Glutamatergic neuron (in vitro differentiated cells): ENCODE measurements around the gene WNK4. TPM values are rescaled to one million over a fixed set of nuclear protein-coding genes. Genes with fewer than 3 reads are reported as not detected.

ENCODE experiments used
- DNase-seq: peaks from one replicate; pipeline ENCODE4 v3.0.0; 2022
- H3K27ac Mint-ChIP-seq: one replicate; pipeline ENCODE4 v1.8.0; 2020; ENCODE audit warnings: mild to moderate bottlenecking, mixed read lengths, inconsistent platforms; ENCODE audit not compliant: unreplicated experiment
- H3K27me3 Mint-ChIP-seq: one replicate; pipeline ENCODE4 v1.8.0; 2020; ENCODE audit warnings: mild to moderate bottlenecking, moderate library complexity, mixed read lengths, inconsistent platforms; ENCODE audit not compliant: unreplicated experiment
- H3K36me3 Mint-ChIP-seq: one replicate; pipeline ENCODE4 v1.8.0; 2020; ENCODE audit warnings: mild to moderate bottlenecking, mixed read lengths, inconsistent platforms; ENCODE audit not compliant: unreplicated experiment
- H3K4me1 Mint-ChIP-seq: one replicate; pipeline ENCODE4 v1.8.0; 2020; ENCODE audit warnings: mild to moderate bottlenecking, low read depth, mixed read lengths, inconsistent platforms; ENCODE audit not compliant: unreplicated experiment
- H3K4me3 Mint-ChIP-seq: one replicate; pipeline ENCODE4 v1.8.0; 2020; ENCODE audit warnings: mild to moderate bottlenecking, mixed read lengths, inconsistent platforms; ENCODE audit not compliant: unreplicated experiment
- H3K9me3 Mint-ChIP-seq: one replicate; pipeline ENCODE4 v1.8.0; 2020; ENCODE audit warnings: mild to moderate bottlenecking, moderate library complexity, mixed read lengths, inconsistent platforms; ENCODE audit not compliant: unreplicated experiment
- CTCF ChIP-seq: fragments of 200-600 bp; sonication (generic); IDR thresholded peaks from one replicate; pipeline ENCODE4 v1.5.0; 2021; ENCODE audit not compliant: partially characterized antibody, unreplicated experiment
- total RNA-seq: library from RNA; stranded (reverse); fragmentation: NEBNext Ultra II Directional; extraction: Animal tissue kit (Norgen Biotek cat#: 25700); gene quantifications from one replicate; pipeline ENCODE4 v1.2.1, GENCODE V29; 2021; ENCODE audit not compliant: unreplicated experiment

Gene WNK4
- total RNA-seq, 1 donor from 2014 or later: 2.7 TPM

GRCh38 chr17:42804918-42805367 is 24.5 kb downstream of the WNK4 start:
- peaks cover 3% of the 10 kb centered on the region for H3K27me3 Mint-ChIP-seq
- H3K4me3 Mint-ChIP-seq: no peak overlapping the region
- peaks cover 3% of the 10 kb centered on the region for H3K9me3 Mint-ChIP-seq
- DNase-seq: no peak
- no peaks in the 10 kb centered on the region for H3K4me1 Mint-ChIP-seq
- TF ChIP-seq CTCF: no peak
- H3K36me3 Mint-ChIP-seq: no peaks in the 10 kb centered on the region
- H3K27ac Mint-ChIP-seq: no peak overlapping the region

- no peak for DNase-seq
- H3K36me3 Mint-ChIP-seq: no peaks in the 10 kb centered on the region
- H3K4me1 Mint-ChIP-seq: no peaks in the 10 kb centered on the region
- TF ChIP-seq CTCF: no peak
- peaks cover 3% of the 10 kb centered on the region for H3K27me3 Mint-ChIP-seq
- no peak overlapping the region for H3K27ac Mint-ChIP-seq
- no peak overlapping the region for H3K4me3 Mint-ChIP-seq
- H3K9me3 Mint-ChIP-seq: peaks cover 3% of the 10 kb centered on the region
These were observed 25.8 kb downstream of the WNK4 start for GRCh38 chr17:42806249-42806648.

GRCh38 chr17:42809250-42809649 is 28.8 kb downstream of the WNK4 start:
- Mint-ChIP-seq H3K9me3 (peaks cover under 1% of the 10 kb centered on the region), H3K4me3 (no peak overlapping the region), H3K27me3 (peaks cover 1% of the 10 kb centered on the region), H3K4me1 (no peaks in the 10 kb centered on the region), H3K27ac (no peak overlapping the region), H3K36me3 (no peaks in the 10 kb centered on the region)
- no peak for TF ChIP-seq CTCF
- no peak for DNase-seq

GRCh38 chr17:42814633-42815399 is 34.4 kb downstream of the WNK4 start:
- H3K4me3 Mint-ChIP-seq: no peak overlapping the region
- TF ChIP-seq CTCF: no peak
- no peaks in the 10 kb centered on the region for H3K27me3 Mint-ChIP-seq
- no peaks in the 10 kb centered on the region for H3K36me3 Mint-ChIP-seq
- H3K4me1 Mint-ChIP-seq: no peaks in the 10 kb centered on the region
- no peaks in the 10 kb centered on the region for H3K9me3 Mint-ChIP-seq
- DNase-seq: no peak
- H3K27ac Mint-ChIP-seq: no peak overlapping the region

- H3K27me3 Mint-ChIP-seq: no peaks in the 10 kb centered on the region
- no peaks in the 10 kb centered on the region for H3K9me3 Mint-ChIP-seq
- no peak for TF ChIP-seq CTCF
- H3K4me1 Mint-ChIP-seq: no peaks in the 10 kb centered on the region
- no peak overlapping the region for H3K4me3 Mint-ChIP-seq
- no peak for DNase-seq
- H3K27ac Mint-ChIP-seq: no peak overlapping the region
- H3K36me3 Mint-ChIP-seq: no peaks in the 10 kb centered on the region
These were observed 37.5 kb downstream of the WNK4 start for GRCh38 chr17:42817866-42818265.
